BE2C (cell line): ENCODE results near the gene CORO2A.

Experiments
- DNase-seq: peaks from one replicate; pipeline ENCODE4 v3.0.0-alpha.2; 2020
- H3K27me3 ChIP-seq: fragments of 250-450 bp; sonication (Bioruptor Pico); 2 replicates; pipeline ENCODE4 v1.5.1; 2020; ENCODE audit warnings: mild to moderate bottlenecking
- H3K36me3 ChIP-seq: fragments of 250-450 bp; sonication (Bioruptor Pico); 2 replicates; pipeline ENCODE4 v1.5.1; 2020; ENCODE audit warnings: mild to moderate bottlenecking
- H3K4me1 ChIP-seq: fragments of 250-450 bp; sonication (Bioruptor Pico); 2 replicates; pipeline ENCODE4 v1.5.1; 2020
- H3K4me3 ChIP-seq: 2 replicates; pipeline ENCODE4 v1.5.1; 2011; ENCODE audit warnings: low read depth, low read length
- H3K9me3 ChIP-seq: fragments of 250-450 bp; sonication (Bioruptor Pico); 2 replicates; pipeline ENCODE4 v1.5.1; 2020
- CTCF ChIP-seq: IDR thresholded peaks from 2 replicates; pipeline ENCODE4 v1.5.1; 2012; ENCODE audit warnings: mild to moderate bottlenecking, low read depth, low read length

Gene CORO2A

GRCh38 chr9:98181746-98182068, 10.7 kb downstream of the CORO2A start:
- no peak for TF ChIP-seq CTCF

GRCh38 chr9:98180996-98181395, 11.4 kb downstream of the CORO2A start:
- no peak for DNase-seq
- H3K36me3 ChIP-seq: no peaks in the 10 kb centered on the region
- no peaks in the 10 kb centered on the region for H3K27me3 ChIP-seq
- no peak overlapping the region for H3K4me3 ChIP-seq
- TF ChIP-seq CTCF: no peak
- no peaks in the 10 kb centered on the region for H3K9me3 ChIP-seq
- peaks cover 27% of the 10 kb centered on the region for H3K4me1 ChIP-seq

More at GRCh38 chr9:98181746-98182068, 10.7 kb downstream of the CORO2A start:
- H3K4me3 ChIP-seq: no peak overlapping the region
- H3K9me3 ChIP-seq: no peaks in the 10 kb centered on the region
- no peak for DNase-seq
- peaks cover 24% of the 10 kb centered on the region for H3K4me1 ChIP-seq
- H3K27me3 ChIP-seq: no peaks in the 10 kb centered on the region
- H3K36me3 ChIP-seq: no peaks in the 10 kb centered on the region

- H3K4me1 ChIP-seq: peaks cover 11% of the 10 kb centered on the region; the same call in 1 of the 2 replicates
- TF ChIP-seq CTCF: no peak
- no peak for DNase-seq
- no peak overlapping the region for H3K4me3 ChIP-seq
- no peaks in the 10 kb centered on the region for H3K27me3 ChIP-seq
- no peaks in the 10 kb centered on the region for H3K36me3 ChIP-seq
- no peaks in the 10 kb centered on the region for H3K9me3 ChIP-seq
These were observed 13.3 kb downstream of the CORO2A start for GRCh38 chr9:98178874-98179850.

GRCh38 chr9:98176391-98177259, 15.8 kb downstream of the CORO2A start:
- Histone ChIP-seq H3K9me3 (no peaks in the 10 kb centered on the region), H3K4me3 (no peak overlapping the region), H3K27me3 (no peaks in the 10 kb centered on the region), H3K4me1 (peaks cover 18% of the 10 kb centered on the region), H3K36me3 (no peaks in the 10 kb centered on the region)
- DNase-seq: no peak
- TF ChIP-seq CTCF: no peak

- Histone ChIP-seq H3K4me1 (peaks cover 27% of the 10 kb centered on the region), H3K36me3 (no peaks in the 10 kb centered on the region), H3K9me3 (no peaks in the 10 kb centered on the region), H3K4me3 (no peak overlapping the region), H3K27me3 (no peaks in the 10 kb centered on the region)
- no peak for TF ChIP-seq CTCF
- DNase-seq: no peak
These were observed 16.7 kb downstream of the CORO2A start for GRCh38 chr9:98175762-98176161.
